Measurements from ENCODE around the gene KCNT2. TPM values are rescaled to one million over a fixed set of nuclear protein-coding genes. Genes with fewer than 3 reads are reported as not detected.

The KCNT2 gene
- total and polyA plus RNA-seq, 9 of the 15 experiments (the other 6 are each of a cell fraction or from before 2014, with no cell fraction given) = 0.13 to 0.73 (median 0.28) TPM

DNA sequence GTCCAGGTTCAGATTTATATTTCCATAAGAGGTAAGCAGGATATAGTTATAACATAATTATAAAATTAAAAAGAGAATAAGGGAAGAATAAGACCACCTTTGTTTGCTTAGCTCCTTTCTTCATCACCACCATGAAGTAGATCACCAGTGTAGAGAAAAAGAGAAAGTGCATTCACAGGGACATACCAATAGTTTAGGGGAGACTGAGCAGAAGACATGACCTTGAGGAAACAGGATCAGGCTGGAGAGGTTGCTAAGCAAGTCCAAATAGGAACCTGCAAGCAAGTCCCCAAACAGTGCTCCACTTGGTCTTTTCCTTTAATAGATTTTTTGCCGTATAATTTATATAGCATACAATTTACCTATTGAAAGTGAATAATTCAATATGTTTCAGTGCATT is 63.0 kb downstream of the KCNT2 start:
- 29% methylated on average over 1 of the region's 1 CpG for WGBS (ENCODE audit: insufficient coverage, low coverage, missing lambda C conversion rate)
- no peaks in the 10 kb centered on the region for H3K9me1 ChIP-seq (ENCODE audit: control insufficient read depth, insufficient read depth, low read length)
- FAIRE-seq = peak; percentile 11
- POLR2A ChIA-PET = no interaction called here
- no peaks in the 10 kb centered on the region for H3K36me3 ChIP-seq (ENCODE audit: control insufficient read depth, insufficient read depth, low read length)
- no peak overlapping the region for H3K4me3 ChIP-seq
- no peak for DNase-seq (ENCODE audit: extremely low read depth in 1 of 4, low spot score in 3 of 4)
- CTCF ChIA-PET (ENCODE audit: low intra/inter-chr PET ratio) = no interaction called here
- no peak overlapping the region for H3K4me2 ChIP-seq (ENCODE audit: insufficient read depth, low read length)
- no peak overlapping the region for H3K27ac ChIP-seq (ENCODE audit: extremely low read depth, low read depth, low read length)
- no peaks in the 10 kb centered on the region for H3K9me3 ChIP-seq (replicated peaks; ENCODE audit: control insufficient read depth, insufficient read depth, low read depth, low read length)
- in situ Hi-C loops (cut with MboI) = no loop called here
- H3K4me1 ChIP-seq (replicated peaks in 1 of 2; ENCODE audit: control insufficient read depth in 2 of 2, insufficient read depth in 2 of 2, low read length in 2 of 2) = peaks cover 0 to 4% of the 10 kb centered on the region in 2 experiments; a peak in 2 of 5 replicates
- no peaks in the 10 kb centered on the region for H4K20me1 ChIP-seq (replicated peaks; ENCODE audit: control insufficient read depth, insufficient read depth, low read length)
- no peaks in the 10 kb centered on the region for H3K27me3 ChIP-seq (ENCODE audit: control insufficient read depth in 2 of 2, insufficient read depth in 2 of 2, low read length in 2 of 2)
- no peak overlapping the region for H3K9ac ChIP-seq (ENCODE audit: insufficient read depth in 1 of 2, low read depth in 2 of 2, low read length in 2 of 2)
- no peak overlapping the region for H2AFZ ChIP-seq (ENCODE audit: low read depth, low read length)
- peak; percentile 64 for ATAC-seq
- intact Hi-C loops (cut with micrococcal nuclease) = no loop called here
- no TSS peak for BruUV-seq (replicated peaks)
- H3K79me2 ChIP-seq (ENCODE audit: control insufficient read depth, insufficient read depth, low read length) = no peaks in the 10 kb centered on the region
- TF ChIP-seq, protein P1, sequence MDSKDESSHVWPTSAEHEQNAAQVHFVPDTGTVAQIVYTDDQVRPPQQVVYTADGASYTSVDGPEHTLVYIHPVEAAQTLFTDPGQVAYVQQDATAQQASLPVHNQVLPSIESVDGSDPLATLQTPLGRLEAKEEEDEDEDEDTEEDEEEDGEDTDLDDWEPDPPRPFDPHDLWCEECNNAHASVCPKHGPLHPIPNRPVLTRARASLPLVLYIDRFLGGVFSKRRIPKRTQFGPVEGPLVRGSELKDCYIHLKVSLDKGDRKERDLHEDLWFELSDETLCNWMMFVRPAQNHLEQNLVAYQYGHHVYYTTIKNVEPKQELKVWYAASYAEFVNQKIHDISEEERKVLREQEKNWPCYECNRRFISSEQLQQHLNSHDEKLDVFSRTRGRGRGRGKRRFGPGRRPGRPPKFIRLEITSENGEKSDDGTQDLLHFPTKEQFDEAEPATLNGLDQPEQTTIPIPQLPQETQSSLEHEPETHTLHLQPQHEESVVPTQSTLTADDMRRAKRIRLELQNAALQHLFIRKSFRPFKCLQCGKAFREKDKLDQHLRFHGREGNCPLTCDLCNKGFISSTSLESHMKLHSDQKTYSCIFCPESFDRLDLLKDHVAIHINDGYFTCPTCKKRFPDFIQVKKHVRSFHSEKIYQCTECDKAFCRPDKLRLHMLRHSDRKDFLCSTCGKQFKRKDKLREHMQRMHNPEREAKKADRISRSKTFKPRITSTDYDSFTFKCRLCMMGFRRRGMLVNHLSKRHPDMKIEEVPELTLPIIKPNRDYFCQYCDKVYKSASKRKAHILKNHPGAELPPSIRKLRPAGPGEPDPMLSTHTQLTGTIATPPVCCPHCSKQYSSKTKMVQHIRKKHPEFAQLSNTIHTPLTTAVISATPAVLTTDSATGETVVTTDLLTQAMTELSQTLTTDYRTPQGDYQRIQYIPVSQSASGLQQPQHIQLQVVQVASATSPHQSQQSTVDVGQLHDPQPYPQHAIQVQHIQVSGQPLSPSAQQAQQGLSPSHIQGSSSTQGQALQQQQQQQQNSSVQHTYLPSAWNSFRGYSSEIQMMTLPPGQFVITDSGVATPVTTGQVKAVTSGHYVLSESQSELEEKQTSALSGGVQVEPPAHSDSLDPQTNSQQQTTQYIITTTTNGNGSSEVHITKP (IDR thresholded peaks at IDR 0.05; ENCODE audit: partially characterized antibody) = peak; percentile 79
- TF ChIP-seq, protein P2, sequence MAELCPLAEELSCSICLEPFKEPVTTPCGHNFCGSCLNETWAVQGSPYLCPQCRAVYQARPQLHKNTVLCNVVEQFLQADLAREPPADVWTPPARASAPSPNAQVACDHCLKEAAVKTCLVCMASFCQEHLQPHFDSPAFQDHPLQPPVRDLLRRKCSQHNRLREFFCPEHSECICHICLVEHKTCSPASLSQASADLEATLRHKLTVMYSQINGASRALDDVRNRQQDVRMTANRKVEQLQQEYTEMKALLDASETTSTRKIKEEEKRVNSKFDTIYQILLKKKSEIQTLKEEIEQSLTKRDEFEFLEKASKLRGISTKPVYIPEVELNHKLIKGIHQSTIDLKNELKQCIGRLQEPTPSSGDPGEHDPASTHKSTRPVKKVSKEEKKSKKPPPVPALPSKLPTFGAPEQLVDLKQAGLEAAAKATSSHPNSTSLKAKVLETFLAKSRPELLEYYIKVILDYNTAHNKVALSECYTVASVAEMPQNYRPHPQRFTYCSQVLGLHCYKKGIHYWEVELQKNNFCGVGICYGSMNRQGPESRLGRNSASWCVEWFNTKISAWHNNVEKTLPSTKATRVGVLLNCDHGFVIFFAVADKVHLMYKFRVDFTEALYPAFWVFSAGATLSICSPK (IDR thresholded peaks at IDR 0.05; ENCODE audit: borderline replicate concordance) = no peak
- TF ChIP-seq NELFE (IDR thresholded peaks at IDR 0.05; ENCODE audit: insufficient read depth, insufficient read length) (no peak), PHF21A (IDR thresholded peaks at IDR 0.05; ENCODE audit: borderline replicate concordance, low read depth) (no peak), ZNF707 (CRISPR knock-in tag; conservative IDR thresholded peaks at IDR 0.05) (no peak), ESRRA (IDR thresholded peaks at IDR 0.05; ENCODE audit: borderline replicate concordance, low read depth) (peak; percentile 53; the same call in 1 of the 2 replicates), SRSF3 (IDR thresholded peaks at IDR 0.05; ENCODE audit: insufficient read depth, low read length) (no peak), CSDE1 (IDR thresholded peaks at IDR 0.05) (no peak), IRF2 (CRISPR knock-in tag; IDR thresholded peaks at IDR 0.05) (no peak), ERF (CRISPR knock-in tag; IDR thresholded peaks at IDR 0.05) (no peak)
- TF ChIP-seq, protein P3, sequence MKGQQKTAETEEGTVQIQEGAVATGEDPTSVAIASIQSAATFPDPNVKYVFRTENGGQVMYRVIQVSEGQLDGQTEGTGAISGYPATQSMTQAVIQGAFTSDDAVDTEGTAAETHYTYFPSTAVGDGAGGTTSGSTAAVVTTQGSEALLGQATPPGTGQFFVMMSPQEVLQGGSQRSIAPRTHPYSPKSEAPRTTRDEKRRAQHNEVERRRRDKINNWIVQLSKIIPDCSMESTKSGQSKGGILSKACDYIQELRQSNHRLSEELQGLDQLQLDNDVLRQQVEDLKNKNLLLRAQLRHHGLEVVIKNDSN (CRISPR knock-in tag; IDR thresholded peaks at IDR 0.05) = no peak
- TF ChIP-seq, protein P4, sequence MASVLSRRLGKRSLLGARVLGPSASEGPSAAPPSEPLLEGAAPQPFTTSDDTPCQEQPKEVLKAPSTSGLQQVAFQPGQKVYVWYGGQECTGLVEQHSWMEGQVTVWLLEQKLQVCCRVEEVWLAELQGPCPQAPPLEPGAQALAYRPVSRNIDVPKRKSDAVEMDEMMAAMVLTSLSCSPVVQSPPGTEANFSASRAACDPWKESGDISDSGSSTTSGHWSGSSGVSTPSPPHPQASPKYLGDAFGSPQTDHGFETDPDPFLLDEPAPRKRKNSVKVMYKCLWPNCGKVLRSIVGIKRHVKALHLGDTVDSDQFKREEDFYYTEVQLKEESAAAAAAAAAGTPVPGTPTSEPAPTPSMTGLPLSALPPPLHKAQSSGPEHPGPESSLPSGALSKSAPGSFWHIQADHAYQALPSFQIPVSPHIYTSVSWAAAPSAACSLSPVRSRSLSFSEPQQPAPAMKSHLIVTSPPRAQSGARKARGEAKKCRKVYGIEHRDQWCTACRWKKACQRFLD (CRISPR knock-in tag; IDR thresholded peaks at IDR 0.05) = no peak
